Activated CD8-positive, alpha-beta memory T cell treated with anti-CD3 and anti-CD28 coated beads, Interleukin-2, amount 50 U/mL, for 48 hours (primary cell): ENCODE measurements around the gene AFF2.

Experiments
- DNase-seq: peaks from one replicate; pipeline ENCODE4 v3.0.0-alpha.2; 2020

The AFF2 gene

GRCh38 chrX:148537556-148538182, 37.3 kb downstream of the AFF2 start:
- no peak for DNase-seq

GRCh38 chrX:148538582-148538981, 38.2 kb downstream of the AFF2 start:
- no peak for DNase-seq

- no peak for DNase-seq
Observed at GRCh38 chrX:148540114-148540513, 39.7 kb downstream of the AFF2 start.

GRCh38 chrX:148540671-148541583, 40.5 kb downstream of the AFF2 start:
- DNase-seq: no peak

GRCh38 chrX:148541584-148541940, 41.1 kb downstream of the AFF2 start:
- DNase-seq: no peak

- no peak for DNase-seq
Observed at GRCh38 chrX:148542481-148543255, 42.3 kb downstream of the AFF2 start.

- DNase-seq: no peak
Observed at GRCh38 chrX:148552775-148553174, 52.4 kb downstream of the AFF2 start.

- DNase-seq: no peak
Observed at GRCh38 chrX:148555101-148555500, 54.7 kb downstream of the AFF2 start.

- no peak for DNase-seq
Observed at GRCh38 chrX:148555571-148556243, 55.3 kb downstream of the AFF2 start.

GRCh38 chrX:148556498-148556897, 56.1 kb downstream of the AFF2 start:
- no peak for DNase-seq

GRCh38 chrX:148562846-148563245, 62.4 kb downstream of the AFF2 start:
- DNase-seq: no peak

GRCh38 chrX:148567229-148567628, 66.8 kb downstream of the AFF2 start:
- no peak for DNase-seq

GRCh38 chrX:148567779-148568178, 67.4 kb downstream of the AFF2 start:
- no peak for DNase-seq

- DNase-seq: no peak
Observed at GRCh38 chrX:148568763-148569162, 68.3 kb downstream of the AFF2 start.

- DNase-seq: no peak
Observed at GRCh38 chrX:148572337-148572736, 71.9 kb downstream of the AFF2 start.

- DNase-seq: no peak
Observed at GRCh38 chrX:148573119-148573518, 72.7 kb downstream of the AFF2 start.

- no peak for DNase-seq
Observed at GRCh38 chrX:148574237-148574973, 74.0 kb downstream of the AFF2 start.

- no peak for DNase-seq
Observed at GRCh38 chrX:148576396-148576795, 76.0 kb downstream of the AFF2 start.

GRCh38 chrX:148577741-148578140, 77.3 kb downstream of the AFF2 start:
- DNase-seq: no peak

GRCh38 chrX:148580016-148580415, 79.6 kb downstream of the AFF2 start:
- no peak for DNase-seq

- no peak for DNase-seq
Observed at GRCh38 chrX:148582353-148582752, 81.9 kb downstream of the AFF2 start.

- DNase-seq: no peak
Observed at GRCh38 chrX:148588649-148589310, 88.4 kb downstream of the AFF2 start.
